HPDE6-E6E7 (cell line): ENCODE results near the gene WWP2.
"Not testable (repeated sequence)": the region's sequence is repeated elsewhere in the genome, so short reads cannot be mapped to it uniquely, and the experiment has no call there.

ENCODE experiments used
- DNase-seq: peaks from one replicate; pipeline ENCODE4 v3.0.0; 2011; ENCODE audit warnings: missing footprints; ENCODE audit errors: extremely low spot score

WWP2 gene

DNA sequence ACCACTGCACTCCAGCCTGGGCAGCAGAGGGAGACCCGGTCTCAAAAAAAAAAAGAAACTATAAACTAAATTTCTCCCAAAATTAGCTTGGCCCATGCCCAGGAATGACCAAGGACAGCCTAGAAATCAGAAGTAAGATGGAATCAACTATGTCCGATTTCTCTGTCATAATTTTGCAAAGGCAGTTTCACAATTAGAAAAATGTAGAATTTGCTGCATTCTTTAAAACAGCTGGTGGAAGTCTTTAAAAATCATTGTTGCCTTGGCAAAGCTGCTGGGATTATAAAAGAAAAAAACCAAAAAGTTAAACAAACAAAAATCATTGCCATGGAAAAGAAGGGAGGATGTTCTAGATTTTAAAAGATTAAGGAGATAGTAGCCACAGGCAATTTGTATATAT, 32.4 kb downstream of the WWP2 start:
- DNase-seq = no peak

DNA sequence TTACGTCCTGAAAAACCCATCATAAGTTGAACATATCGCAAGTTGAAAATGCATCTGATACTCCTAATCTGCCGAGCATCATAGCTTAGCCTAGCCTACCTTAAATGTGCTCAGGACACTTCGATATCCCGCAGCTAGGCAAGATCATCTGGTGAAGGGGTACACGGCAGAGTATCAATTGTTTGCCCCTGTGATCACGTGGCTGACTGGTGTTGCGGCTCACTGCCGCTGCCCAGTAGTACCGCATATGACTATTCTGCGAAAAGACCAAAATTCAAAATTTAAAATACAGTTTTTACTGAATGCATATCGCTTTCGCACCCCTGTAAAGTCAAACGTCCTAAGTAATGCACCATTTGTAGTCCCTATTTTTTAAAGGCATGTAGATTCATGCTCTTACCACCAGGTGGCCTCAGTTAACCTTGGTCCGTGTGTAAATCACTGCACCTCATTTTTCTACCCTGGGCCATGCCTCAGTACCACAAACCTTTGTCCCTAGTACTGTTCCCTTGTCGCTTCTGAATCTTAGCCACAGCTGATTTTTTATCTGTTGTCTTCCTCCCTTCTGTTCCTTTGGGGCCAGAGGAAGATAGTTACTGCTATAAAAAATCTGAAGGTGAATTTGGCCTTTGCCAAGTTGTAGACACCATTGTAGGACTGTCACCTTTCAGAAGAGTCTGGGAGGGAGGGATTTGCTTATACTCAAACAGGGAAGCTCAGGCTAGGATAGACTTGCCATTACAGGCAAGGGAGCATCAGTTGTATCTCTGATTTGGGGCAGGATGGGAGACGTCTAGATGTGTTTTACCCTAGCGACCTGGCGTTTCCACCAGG, 34.4 kb downstream of the WWP2 start:
- peak; percentile 52 for DNase-seq

DNA sequence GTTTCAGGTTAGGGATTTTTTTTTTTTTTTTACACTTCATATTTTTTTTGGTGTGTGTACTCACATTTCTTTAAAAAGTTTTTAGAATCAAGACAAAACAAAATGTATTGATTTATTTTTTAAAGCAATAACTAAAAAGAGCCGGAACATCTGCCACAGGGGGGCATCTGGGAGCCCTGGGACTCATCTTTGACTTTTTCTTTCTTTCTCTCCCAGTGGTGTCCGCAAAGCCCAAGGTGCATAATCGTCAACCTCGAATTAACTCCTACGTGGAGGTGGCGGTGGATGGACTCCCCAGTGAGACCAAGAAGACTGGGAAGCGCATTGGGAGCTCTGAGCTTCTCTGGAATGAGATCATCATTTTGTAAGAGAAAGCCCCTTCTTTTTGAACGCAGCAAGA, 36.3 kb downstream of the WWP2 start:
- DNase-seq = no peak

DNA sequence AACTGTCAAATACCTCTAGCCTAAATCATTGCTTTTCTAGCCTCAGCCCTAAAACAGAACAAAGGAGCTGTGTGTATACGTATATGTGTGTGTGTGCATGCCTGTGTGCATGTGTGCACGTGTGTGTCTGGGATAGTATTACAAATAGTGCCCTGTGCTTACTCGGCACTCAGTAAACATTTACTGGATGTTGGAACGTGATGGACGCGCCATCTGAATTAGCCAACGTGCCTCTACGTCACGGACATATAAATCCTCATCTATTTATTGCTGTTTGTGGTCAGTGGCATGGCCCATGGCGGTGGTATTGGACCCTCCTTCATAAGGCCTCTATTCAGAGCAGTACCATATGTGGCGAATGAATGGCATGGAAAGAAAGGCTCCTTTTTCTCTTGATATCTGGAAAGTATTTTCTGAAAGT, 37.5 kb downstream of the WWP2 start:
- no peak for DNase-seq

DNA sequence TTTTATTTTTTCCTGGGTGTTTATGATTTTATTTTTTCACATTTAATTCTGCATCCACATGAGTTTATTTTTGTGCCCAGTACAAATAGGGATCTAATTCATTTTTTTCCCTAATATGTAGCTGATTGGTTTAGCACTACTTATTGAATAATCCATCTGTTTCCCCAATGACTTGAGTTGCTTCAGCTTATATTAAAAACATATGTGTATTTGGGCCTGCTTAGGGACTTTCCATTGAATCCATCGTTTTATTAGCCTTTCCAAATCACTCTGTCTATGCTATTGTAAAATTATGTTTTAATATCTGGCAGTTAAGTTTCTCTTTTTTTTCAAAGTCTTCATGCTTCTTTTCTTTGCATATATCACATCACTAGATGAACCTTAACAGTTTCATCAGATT, 42.2 kb downstream of the WWP2 start:
- DNase-seq = no peak

DNA sequence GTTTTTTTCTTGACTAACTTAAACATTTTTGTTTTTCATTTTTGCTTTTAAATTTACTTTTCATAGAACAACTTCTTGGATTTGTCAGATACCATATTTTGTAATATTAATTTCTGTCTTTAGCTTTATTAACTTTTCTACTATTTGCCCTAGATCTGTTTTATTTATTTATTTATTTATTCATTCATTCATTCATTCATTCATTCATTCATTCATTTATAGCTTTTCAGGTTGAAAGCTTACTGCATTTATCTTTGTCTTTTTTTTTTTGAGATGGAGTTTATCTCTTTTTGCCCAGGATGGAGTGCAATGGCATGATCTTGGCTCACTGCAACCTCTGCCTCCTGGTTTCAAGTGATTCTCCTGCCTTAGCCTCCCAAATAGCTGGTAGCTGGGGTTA, 44.6 kb downstream of the WWP2 start:
- DNase-seq = not testable (repeated sequence)

DNA sequence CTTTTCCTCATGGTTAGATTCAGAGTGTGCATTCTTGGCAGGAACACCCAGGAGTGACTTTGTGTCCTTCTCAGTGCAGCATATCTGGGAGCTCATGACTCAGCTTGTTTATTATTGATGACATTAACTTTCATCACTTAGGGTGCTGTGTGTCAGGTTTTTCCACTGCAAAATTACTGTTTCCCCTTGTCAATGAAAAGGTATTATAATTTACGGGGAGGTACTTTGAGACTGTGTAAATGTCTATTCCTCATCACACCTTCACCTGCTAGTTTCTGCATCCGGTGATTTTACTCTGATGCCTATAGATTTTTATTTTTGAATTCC, 50.5 kb downstream of the WWP2 start:
- no peak for DNase-seq

DNA sequence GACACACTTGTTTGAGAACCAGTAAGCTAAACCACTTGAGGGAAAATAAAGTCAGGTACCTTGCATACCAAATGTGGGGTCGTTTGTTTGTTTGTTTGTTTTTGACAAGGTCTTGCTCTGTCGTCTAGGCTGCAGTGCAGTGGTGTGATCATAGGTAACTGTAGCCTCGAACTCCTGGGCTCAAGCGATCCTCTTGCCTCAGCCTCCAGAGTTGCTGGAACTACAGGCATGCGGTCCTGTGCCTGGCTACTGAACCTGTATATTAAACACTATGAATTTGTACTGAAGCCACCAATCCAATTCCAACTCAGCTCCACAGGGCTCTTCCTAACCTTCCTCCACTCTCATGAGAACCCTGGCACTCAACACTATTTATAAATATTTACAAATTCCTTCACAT, 51.9 kb downstream of the WWP2 start:
- no peak for DNase-seq

DNA sequence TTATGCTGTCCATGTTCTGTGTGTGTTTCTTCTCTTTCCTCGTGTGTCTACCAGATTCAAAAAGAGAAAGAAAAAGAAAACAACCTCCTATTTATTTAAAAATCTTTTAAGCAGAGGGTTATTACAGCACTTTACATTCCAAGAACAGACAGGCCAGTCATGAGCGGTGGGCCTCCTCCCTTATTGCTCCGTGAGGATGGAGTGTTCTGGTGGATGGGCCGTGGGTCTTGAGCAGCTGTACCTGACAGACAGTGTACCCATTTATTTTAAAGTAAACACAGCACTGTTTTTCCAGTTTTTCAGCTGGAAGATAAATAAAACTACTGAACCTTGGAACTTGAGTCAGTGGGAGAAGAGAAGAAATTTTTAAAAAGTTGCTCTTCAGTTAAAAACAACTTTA, 52.4 kb downstream of the WWP2 start:
- no peak for DNase-seq

DNA sequence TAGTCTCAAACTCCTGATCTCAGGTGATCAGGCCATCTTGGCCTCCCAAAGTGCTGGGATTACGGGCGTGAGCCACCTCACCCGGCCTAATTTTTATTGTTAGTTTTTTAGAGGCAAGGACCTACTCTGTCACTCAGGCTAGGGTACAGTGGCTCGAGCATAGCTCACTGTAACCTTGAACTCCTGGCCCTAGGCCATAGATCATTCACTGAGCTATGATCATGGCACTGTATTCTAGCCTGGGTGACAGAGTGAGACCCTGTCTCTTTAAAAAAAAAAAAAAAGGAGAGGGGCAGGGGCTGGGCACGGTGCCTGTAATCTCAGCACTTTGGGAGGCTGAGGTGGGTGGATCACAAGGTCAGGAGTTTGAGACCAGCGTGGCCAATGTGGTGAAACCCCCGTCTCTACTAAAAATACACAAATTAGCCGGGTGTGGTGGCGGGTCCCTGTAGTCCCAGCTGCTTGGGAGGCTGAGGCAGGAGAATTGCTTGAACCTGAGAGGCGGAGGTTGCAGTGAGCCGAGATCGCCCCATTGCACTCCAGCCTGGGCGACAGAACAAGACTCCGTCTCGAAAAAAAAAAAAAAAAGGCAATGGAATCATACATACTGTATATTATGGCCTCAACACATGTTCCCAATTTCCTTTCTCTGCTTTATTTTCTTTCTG, 53.2 kb downstream of the WWP2 start:
- not testable (repeated sequence) for DNase-seq

DNA sequence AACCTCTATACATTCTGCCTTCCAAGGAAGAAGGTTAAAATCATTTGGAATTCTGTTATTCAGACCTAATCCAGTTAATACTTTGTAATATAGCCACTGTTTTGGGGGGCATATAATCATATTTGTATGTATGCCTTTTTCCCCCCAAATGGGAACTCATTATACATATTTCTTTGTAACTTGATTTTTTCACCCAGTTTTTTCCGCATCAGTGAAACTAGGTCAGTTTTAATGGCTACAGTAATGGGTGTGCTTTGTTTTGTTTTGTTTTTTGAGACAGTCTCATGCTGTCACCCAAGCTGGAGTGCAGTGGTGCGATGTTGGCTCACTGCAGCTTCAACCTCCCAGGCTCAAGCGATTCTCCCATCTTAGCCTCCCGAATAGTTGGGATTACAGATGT, 54.9 kb downstream of the WWP2 start:
- no peak for DNase-seq

DNA sequence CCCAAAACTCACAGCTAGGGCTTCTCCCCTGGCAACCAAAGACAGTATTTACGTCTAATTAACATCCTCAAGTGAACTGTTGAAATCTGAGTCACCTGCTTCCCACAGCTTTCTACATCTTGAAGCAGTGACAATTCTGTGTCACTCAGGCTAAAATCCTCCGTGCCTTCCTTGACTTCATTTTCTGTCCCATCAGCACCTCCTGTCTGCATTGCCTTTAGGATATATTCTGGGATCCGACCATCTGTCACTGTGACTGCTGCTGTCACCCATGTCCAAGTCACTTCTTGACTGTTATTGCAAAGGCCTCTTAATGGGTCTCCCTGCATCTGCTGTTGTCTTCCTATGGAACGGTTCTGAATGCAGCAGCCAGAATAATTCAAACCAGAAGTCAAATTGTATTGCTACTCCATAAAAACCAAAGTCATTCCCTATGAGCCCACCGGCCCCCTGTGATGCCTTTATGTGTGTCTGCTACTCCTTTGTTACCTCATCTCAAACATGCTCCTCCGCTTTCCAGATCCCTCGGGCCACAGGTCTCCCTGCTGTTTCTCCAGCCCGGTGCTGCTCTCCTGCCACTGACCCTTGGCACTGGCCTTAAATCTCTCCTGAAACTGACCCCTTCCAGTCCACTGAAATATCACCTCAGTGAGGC, 56.9 kb downstream of the WWP2 start:
- DNase-seq = no peak

DNA sequence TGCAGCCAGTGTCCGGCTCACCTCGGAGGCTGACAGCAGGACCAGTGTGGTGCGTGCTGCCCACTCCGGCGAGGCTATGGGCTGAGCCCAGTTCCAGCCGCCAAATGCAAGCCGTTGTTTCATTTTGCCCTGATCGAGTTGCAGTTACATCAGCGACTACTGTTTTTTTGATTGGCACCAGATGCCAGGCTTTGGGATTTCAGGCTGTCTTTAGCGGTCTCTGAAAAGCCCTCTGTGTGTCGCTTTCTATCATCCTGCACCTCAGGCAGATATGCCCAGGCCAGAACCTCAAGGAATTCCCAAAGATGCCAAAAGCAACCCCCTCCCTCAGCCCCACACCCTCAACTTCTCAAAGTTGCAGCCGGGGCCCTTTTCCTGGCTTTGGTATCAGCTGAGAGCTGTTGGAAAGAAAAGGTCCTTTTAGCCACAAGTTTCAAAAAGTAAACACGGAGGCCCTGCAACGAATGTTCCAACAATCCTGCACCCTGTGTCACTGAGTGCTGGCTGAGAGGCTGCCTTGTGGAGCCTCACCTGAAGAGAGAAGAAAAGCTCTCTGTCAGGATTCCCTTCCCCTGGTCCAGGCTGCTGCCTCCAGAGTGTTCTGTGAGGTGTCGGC, 58.9 kb downstream of the WWP2 start:
- no peak for DNase-seq

DNA sequence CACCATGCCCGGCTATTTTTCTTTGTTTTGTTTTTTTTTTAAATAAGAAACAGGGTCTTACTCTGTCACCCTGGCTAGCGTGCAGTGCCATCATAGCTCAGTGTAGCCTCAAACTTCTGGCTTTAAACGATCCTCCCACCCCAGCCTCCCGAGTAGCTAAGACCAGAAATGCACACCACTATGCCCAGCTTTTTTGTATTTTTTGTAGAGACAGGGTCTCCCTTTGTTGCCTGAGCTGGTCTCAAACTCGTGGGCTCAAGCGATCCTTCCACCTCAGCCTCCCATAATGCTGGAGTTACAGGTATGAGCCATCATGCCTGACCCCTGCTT, 59.7 kb downstream of the WWP2 start:
- no peak for DNase-seq

DNA sequence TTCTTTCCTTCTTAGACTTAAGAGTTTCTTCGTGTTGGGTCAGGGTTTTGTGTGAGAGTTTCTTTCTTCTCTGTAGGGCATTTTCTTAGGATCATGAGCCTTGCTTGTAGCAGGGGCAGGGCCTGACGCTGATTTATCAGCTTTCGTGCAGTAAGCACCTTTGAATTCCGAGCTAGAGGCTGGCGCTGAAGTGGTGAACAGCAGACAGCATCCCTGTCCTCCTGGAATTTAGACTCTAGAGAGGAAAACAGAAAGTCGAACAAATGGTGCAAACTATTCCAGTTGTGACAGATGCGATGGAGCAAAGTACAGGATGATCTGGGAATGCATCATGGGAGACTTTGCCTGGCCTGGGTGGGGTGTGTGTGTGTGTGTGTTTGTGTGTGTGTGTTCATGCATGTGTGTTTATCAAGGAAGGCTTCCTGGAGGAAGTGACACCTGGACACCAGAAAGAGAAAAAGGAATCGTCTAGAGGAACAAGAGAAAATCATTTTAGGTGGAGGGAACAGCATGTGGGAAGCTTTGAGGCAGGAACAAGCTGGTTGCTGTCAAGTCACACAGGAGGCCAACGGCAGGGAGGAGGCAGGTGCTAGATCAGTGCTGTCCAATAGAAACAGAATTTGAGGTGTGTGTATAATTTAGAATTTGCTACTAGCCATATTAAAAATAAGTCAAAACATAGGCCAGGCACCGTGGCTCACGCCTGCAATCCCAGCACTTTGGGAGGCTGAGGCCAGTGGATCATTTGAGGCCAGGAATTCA, 60.2 kb downstream of the WWP2 start:
- DNase-seq = no peak

DNA sequence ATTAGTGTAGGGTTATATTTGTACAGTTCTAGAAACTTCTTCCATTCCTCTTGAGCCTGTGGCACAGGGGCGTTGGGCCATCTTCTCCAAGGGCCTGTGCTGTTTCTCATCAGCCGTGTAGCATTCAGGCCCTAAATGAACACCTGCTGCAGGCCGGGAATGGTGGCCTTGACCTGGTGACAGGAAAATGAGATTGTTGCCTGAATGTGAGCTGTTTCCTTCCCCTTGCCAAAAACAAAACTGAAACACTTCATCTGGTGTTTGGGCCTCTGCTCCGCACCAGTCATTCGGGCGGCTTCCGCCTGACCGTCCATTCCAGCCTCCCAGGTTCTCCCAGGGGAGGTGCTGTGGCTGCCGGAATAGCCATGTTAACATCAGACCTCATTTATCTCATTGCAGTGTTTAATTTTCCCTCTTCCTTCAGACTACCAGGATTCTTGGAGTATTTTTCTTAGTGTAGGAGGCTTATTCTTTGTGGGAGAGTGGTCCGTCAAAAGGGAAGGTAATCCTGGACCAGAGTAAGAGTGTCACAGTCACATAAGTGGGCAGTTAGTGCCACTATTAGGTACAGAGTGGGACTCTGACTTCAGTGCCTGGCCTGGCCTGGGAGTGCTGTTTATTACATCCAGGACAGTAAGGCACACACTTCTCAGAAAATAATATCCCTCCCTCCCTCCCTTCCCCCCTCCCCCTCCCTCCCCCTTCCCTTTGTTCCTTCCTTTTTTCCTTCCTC, 61.9 kb downstream of the WWP2 start:
- no peak for DNase-seq

DNA sequence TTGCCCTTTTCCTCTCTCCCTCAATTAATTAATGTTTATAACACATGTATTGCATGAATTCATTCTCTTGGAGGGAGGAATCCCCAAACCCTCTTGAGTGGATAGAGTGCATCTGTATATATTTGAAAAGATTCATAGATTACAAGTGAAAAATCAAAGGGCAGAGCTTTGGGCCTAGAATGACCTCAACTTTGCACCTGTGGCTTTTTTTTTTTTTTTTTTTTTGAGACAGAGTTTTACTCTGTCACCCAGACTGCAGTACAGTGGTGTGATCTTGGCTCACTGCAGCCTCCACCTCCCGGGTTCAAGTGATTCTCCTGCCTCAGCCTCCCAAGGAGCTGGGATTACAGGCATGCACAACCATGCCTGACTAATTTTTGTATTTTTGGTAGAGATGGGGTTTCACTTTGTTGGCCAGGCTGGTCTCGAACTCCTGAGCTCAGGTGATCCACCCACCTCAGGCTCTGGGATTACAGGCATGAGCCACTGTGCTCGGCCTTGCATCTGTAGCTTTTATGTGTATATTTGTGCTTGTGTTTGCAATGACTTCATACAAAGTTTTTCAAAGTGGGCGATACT, 62.5 kb downstream of the WWP2 start:
- DNase-seq = not testable (repeated sequence)

DNA sequence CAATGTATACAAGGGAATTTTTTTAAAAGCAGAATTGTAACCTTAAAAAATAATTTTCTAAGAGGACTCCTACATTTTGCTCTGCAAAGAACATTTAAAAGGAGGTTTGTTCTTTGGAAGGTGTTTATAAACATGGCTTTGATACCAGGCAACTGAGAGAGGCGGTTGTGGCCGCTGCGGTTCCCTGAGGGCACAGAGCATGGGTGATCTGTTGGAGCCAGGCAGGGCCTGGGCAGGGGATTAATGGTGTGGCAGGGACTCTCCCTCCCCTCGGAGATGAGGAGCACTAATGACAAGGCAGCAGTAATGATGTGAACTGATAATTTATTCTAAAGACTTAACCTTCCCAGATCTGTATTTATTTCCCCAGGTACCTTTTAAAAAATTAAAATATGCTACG, 65.4 kb downstream of the WWP2 start:
- no peak for DNase-seq

DNA sequence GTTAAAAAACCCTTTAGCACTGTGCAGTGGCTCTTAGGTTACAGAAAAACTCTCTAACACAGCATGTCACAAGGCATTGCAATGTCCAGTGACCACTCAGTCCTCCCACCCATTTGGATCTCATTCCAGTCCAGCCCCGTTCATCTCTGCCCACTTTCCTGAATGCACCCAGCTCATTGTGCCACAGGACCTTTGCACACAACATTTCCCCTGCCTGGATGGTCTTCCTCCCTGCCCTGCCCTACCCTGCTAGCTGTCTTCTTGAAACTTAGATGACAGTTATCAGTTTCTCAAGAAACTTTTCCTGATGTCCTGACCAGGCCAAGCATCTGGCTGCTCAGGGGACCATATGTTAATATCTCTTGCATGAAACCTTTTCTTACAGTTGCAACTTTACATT, 67.2 kb downstream of the WWP2 start:
- DNase-seq = no peak

DNA sequence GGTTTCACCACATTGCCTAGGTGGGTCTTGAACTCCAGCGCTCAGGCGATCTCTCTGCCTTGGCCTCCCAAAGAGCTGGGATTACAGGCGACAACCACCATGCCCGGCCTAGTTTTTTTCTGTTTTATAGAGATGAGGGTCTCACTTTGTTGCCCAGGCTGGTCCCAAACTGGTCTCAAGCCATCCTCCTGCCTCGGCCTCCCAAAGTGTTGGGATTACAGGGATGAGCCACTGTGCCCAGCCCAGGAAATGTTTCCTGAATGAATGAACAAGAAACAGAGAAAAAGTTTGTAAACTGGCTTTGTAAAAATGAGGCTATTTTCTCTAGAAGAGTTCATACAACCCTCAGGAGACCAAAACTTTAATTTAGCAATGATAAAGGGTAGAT, 68.0 kb downstream of the WWP2 start:
- no peak for DNase-seq
